Measurements from ENCODE around the gene EXOC6.

- TF ChIP-seq, protein P1, sequence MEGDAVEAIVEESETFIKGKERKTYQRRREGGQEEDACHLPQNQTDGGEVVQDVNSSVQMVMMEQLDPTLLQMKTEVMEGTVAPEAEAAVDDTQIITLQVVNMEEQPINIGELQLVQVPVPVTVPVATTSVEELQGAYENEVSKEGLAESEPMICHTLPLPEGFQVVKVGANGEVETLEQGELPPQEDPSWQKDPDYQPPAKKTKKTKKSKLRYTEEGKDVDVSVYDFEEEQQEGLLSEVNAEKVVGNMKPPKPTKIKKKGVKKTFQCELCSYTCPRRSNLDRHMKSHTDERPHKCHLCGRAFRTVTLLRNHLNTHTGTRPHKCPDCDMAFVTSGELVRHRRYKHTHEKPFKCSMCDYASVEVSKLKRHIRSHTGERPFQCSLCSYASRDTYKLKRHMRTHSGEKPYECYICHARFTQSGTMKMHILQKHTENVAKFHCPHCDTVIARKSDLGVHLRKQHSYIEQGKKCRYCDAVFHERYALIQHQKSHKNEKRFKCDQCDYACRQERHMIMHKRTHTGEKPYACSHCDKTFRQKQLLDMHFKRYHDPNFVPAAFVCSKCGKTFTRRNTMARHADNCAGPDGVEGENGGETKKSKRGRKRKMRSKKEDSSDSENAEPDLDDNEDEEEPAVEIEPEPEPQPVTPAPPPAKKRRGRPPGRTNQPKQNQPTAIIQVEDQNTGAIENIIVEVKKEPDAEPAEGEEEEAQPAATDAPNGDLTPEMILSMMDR (conservative IDR thresholded peaks at IDR 0.05; ENCODE audit: low read length): no peak
- no peak for TF ChIP-seq EZH2phosphoT487 (IDR thresholded peaks at IDR 0.05; ENCODE audit: borderline replicate concordance)
Measured at GRCh38 chr10:92886334-92886961, 38.1 kb downstream of the EXOC6 start.

Measured in Loucy (cell line).